DND-41 (cell line): ENCODE data around the gene DNASE2.
"Not testable (repeated sequence)": the region's sequence is repeated elsewhere in the genome, so short reads cannot be mapped to it uniquely, and the experiment has no call there.

Experiments used
- ATAC-seq: fragments of 200-7000 bp; cut with Tn5 transposase; 3 replicates; pipeline ENCODE4 v1.9.1; 2021; ENCODE audit warnings: low read depth; ENCODE audit not compliant: insufficient read depth
- DNase-seq: peaks from one replicate; pipeline ENCODE4 v3.0.0-alpha.2; 2020
- H2AFZ ChIP-seq: 2 replicates; pipeline ENCODE4 v1.6.0; 2012; ENCODE audit warnings: low read depth, low read length
- H3K27ac ChIP-seq: 2 replicates; pipeline ENCODE4 v1.5.1; 2012; ENCODE audit warnings: low read length, inconsistent platforms
- H3K27me3 ChIP-seq: fragments of 200-600 bp; sonication (generic); 2 replicates; pipeline ENCODE4 v1.6.0; 2012; ENCODE audit warnings: low read length, mild to moderate bottlenecking, inconsistent platforms; ENCODE audit not compliant: insufficient read depth, poor library complexity
- H3K36me3 ChIP-seq: 2 replicates; pipeline ENCODE4 v1.5.1; 2012; ENCODE audit warnings: low read length, inconsistent platforms; ENCODE audit not compliant: insufficient read depth
- H3K4me1 ChIP-seq: 2 replicates; pipeline ENCODE4 v1.5.1; 2012; ENCODE audit warnings: mild to moderate bottlenecking, low read length; ENCODE audit not compliant: insufficient read depth
- H3K4me2 ChIP-seq: 2 replicates; pipeline ENCODE4 v1.6.0; 2012; ENCODE audit warnings: mild to moderate bottlenecking, moderate library complexity, low read length, inconsistent platforms; ENCODE audit not compliant: insufficient read depth
- H3K4me3 ChIP-seq, 2 experiments: fragments of 200-600 bp in 1 of 2; shearing (Covaris generic) in 1 of 2; 2 replicates each; pipeline ENCODE4 v1.5.1; 2012 to 2016; ENCODE audit warnings: inconsistent platforms in 2 of 2, low read length in 2 of 2, mild to moderate bottlenecking in 2 of 2, low read depth in 1 of 2, moderate library complexity in 1 of 2
- H3K79me2 ChIP-seq: 2 replicates; pipeline ENCODE4 v1.6.0; 2012; ENCODE audit warnings: low read length, inconsistent platforms; ENCODE audit not compliant: insufficient read depth
- H3K9ac ChIP-seq: 2 replicates; pipeline ENCODE4 v1.6.0; 2012; ENCODE audit warnings: low read depth, mild to moderate bottlenecking, inconsistent platforms, low read length, moderate library complexity
- H3K9me3 ChIP-seq: 2 replicates; pipeline ENCODE4 v1.5.1; 2012; ENCODE audit warnings: low read length, moderate library complexity, mild to moderate bottlenecking, inconsistent platforms; ENCODE audit not compliant: insufficient read depth, severe bottlenecking
- H4K20me1 ChIP-seq: 2 replicates; pipeline ENCODE4 v1.6.0; 2012; ENCODE audit warnings: low read length; ENCODE audit not compliant: insufficient read depth
- EZH2 ChIP-seq: IDR thresholded peaks from 3 replicates; pipeline ENCODE4 v1.6.1; 2012; ENCODE audit warnings: borderline replicate concordance, low read depth, mild to moderate bottlenecking, moderate library complexity, low read length, inconsistent platforms; ENCODE audit not compliant: severe bottlenecking
- TF ChIP-seq, protein P1 (sequence below): IDR thresholded peaks from 2 replicates; pipeline ENCODE4 v1.5.1; 2012; ENCODE audit warnings: borderline replicate concordance, low read length, moderate library complexity, mild to moderate bottlenecking; ENCODE audit not compliant: poor library complexity, severe bottlenecking; ENCODE audit errors: extremely low read depth

The DNASE2 gene

DNA sequence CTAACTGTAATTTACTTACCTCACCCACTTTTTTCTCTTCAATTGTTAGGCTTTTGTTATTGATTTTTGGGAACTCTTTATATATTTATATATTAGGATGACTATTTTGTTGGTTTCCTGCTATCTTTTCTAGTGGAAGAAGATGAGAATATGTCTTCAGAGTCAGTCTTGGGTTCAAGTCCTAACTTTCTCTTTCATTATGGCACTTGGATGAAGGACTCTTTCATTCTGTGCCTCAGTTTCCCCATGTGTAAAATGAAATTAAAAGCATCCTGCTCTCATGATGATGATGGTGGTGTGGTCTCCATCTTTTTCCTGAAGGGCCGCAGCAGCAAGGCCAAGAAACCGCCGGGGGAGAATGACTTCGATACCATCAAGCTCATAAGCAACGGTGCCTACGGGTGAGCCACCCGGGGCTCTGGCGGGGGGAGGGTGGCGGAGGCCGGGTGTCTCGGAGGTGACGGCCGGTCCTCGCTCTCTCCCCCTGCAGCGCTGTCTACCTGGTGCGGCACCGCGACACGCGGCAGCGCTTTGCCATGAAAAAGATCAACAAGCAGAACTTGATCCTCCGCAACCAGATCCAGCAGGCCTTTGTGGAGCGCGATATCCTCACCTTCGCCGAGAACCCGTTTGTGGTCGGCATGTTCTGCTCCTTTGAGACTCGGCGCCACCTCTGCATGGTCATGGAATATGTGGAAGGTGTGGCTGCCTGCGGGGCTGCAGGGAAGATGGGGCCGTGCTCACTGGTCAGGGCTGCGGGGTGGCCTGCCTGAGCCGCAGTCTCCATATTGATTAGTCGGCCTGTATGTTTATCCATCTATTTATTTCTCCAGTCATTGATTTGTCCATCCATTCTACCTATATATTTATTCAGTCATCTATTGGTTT is 23.0 kb downstream of the DNASE2 start:
- H3K4me2 ChIP-seq, result no peak overlapping the region
- no peak overlapping the region for H3K4me3 ChIP-seq
- H3K36me3 ChIP-seq, result peaks cover 16% of the 10 kb centered on the region
- H3K9me3 ChIP-seq, result no peaks in the 10 kb centered on the region
- no peak overlapping the region for H3K27ac ChIP-seq
- no peaks in the 10 kb centered on the region for H3K4me1 ChIP-seq
- H3K79me2 ChIP-seq, result no peaks in the 10 kb centered on the region
- H4K20me1 ChIP-seq, result no peaks in the 10 kb centered on the region
- H3K27me3 ChIP-seq, result no peaks in the 10 kb centered on the region
- DNase-seq, result no peak
- no peak overlapping the region for H2AFZ ChIP-seq
- ATAC-seq, result no peak
- no peak overlapping the region for H3K9ac ChIP-seq
- no peak for TF ChIP-seq EZH2
- TF ChIP-seq, protein P1, sequence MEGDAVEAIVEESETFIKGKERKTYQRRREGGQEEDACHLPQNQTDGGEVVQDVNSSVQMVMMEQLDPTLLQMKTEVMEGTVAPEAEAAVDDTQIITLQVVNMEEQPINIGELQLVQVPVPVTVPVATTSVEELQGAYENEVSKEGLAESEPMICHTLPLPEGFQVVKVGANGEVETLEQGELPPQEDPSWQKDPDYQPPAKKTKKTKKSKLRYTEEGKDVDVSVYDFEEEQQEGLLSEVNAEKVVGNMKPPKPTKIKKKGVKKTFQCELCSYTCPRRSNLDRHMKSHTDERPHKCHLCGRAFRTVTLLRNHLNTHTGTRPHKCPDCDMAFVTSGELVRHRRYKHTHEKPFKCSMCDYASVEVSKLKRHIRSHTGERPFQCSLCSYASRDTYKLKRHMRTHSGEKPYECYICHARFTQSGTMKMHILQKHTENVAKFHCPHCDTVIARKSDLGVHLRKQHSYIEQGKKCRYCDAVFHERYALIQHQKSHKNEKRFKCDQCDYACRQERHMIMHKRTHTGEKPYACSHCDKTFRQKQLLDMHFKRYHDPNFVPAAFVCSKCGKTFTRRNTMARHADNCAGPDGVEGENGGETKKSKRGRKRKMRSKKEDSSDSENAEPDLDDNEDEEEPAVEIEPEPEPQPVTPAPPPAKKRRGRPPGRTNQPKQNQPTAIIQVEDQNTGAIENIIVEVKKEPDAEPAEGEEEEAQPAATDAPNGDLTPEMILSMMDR, result no peak

DNA sequence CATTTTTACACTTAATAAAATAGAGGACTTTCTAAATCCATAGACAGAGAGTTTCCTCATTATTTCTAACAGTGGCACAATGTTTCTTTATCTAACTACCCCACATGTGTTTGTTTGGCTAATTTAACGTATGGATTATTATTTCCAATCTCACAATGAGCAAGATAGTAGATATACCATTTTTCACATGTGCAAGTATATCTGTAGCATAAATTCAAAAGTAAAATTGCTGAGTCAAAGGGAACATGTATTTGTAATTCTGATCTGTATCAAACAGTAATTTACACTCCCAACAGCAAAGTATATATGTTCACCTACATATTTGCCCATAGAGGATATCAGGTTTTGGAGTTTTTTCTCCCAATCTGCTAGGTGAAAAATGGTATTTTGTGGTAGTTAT is 24.6 kb downstream of the DNASE2 start:
- Histone ChIP-seq H3K36me3 (peaks cover 25% of the 10 kb centered on the region), H3K4me1 (no peaks in the 10 kb centered on the region), H3K27ac (no peak overlapping the region), H3K79me2 (no peaks in the 10 kb centered on the region), H3K9me3 (no peaks in the 10 kb centered on the region), H3K4me3 (no peak overlapping the region), H3K4me2 (no peak overlapping the region), H3K27me3 (no peaks in the 10 kb centered on the region), H2AFZ (no peak overlapping the region), H4K20me1 (no peaks in the 10 kb centered on the region), H3K9ac (no peak overlapping the region)
- TF ChIP-seq, protein P1, result no peak
- TF ChIP-seq EZH2, result no peak
- ATAC-seq, result no peak
- DNase-seq, result no peak

DNA sequence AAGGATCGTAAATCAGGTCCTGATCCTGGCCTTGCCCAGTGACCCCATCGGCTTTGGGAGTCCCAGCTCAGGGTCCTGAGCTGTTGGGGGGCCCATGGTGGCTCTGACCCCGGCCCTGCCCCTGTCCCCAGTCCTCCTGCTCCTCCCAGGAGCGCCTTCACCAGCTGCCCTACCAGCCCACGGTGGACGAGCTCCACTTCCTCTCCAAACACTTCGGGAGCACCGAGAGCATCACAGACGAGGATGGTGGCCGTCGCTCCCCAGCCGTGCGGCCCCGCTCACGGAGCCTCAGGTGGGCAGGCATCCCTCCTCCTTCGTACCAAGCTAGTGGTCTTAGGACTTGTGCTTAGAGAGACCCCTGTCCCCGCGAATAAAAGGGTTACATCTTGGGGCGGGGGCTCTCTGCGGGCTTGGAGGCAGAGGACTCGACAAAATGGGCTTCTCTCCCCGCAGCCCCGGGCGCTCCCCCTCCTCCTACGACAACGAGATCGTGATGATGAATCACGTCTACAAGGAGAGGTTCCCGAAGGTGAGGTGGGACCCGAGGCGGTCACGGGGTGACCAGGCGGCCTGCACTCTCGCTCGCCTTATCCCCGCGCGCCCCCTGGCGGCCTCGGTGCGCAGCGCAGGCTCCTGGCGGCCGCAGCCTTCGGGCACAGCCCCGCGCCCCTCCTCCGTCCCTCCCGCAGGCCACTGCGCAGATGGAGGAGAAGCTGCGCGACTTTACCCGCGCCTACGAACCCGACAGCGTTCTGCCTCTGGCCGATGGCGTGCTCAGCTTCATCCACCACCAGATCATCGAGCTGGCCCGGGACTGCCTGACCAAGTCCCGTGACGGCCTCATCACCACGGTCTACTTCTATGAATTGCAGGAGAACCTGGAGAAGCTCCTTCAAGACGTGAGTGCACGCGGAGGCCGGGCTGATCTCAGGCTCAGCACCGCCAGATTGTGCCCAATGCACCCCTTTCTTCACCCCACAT is 33.8 kb downstream of the DNASE2 start:
- no peak overlapping the region; the same call in none of the 2 replicates for H2AFZ ChIP-seq

DNA sequence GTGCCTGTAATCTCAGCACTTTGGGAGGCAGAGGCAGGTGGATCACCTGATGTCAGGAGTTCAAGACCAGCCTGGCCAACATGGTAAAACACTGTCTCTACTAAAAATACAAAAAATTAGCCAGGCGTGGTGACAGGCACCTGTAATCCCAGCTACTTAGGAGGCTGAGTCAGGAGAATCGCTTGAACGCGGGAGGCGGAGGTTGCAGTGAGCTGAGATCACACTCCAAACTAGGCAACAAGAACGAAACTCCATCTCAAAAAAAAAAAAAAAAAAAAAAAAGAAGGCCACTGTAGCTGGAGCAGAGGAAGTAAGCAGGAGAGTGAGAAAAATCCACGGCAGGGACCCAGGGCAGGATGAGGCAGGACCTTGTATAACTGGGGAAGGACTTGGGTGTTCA is 34.6 kb downstream of the DNASE2 start:
- H3K9ac ChIP-seq, H3K27me3 ChIP-seq, DNase-seq, ATAC-seq, H3K4me3 ChIP-seq, H2AFZ ChIP-seq, H3K27ac ChIP-seq, H3K4me1 ChIP-seq, H3K9me3 ChIP-seq, H3K4me2 ChIP-seq: not testable (repeated sequence)
- H3K79me2 ChIP-seq, result peaks cover 13% of the 10 kb centered on the region
- H3K36me3 ChIP-seq, result peaks cover 22% of the 10 kb centered on the region
- peaks cover 16% of the 10 kb centered on the region for H4K20me1 ChIP-seq

More for the DNA sequence above, 33.8 kb downstream of the DNASE2 start:
- peak; percentile 93 for ATAC-seq
- DNase-seq, result peak; percentile 70
- Histone ChIP-seq H4K20me1 (peaks cover 12% of the 10 kb centered on the region), H3K4me1 (peaks cover 8% of the 10 kb centered on the region), H3K9me3 (no peaks in the 10 kb centered on the region), H3K9ac (no peak overlapping the region), H3K4me3 (no peak overlapping the region), H3K27ac (no peak overlapping the region), H3K27me3 (no peaks in the 10 kb centered on the region), H3K79me2 (peaks cover 8% of the 10 kb centered on the region; the same call in 1 of the 2 replicates), H3K4me2 (peak overlapping the region; percentile 45; the same call in 1 of the 2 replicates), H3K36me3 (peaks cover 30% of the 10 kb centered on the region)
- TF ChIP-seq EZH2, result no peak
- TF ChIP-seq, protein P1, result peak; percentile 95
